Urinary bladder (tissue), 4 donors: ENCODE data around the gene HS1BP3. TPM values are rescaled to one million over a fixed set of nuclear protein-coding genes. Genes with fewer than 3 reads are reported as not detected.

Source experiments
- DNase-seq: peaks from one replicate; pipeline ENCODE4 v3.0.0-alpha.2; 2015; ENCODE audit errors: extremely low spot score
- H3K27ac ChIP-seq: one replicate; pipeline ENCODE4 v1.5.1; 2013; ENCODE audit warnings: low read depth, mild to moderate bottlenecking, moderate library complexity
- H3K36me3 ChIP-seq: one replicate; pipeline ENCODE4 v1.6.1; 2013; ENCODE audit warnings: mild to moderate bottlenecking, moderate library complexity; ENCODE audit not compliant: insufficient read depth
- H3K4me1 ChIP-seq: one replicate; pipeline ENCODE4 v1.6.1; 2013; ENCODE audit warnings: mild to moderate bottlenecking, moderate library complexity; ENCODE audit not compliant: insufficient read depth
- H3K4me3 ChIP-seq: one replicate; pipeline ENCODE4 v1.5.1; 2013; ENCODE audit warnings: low read depth, low read length
- WGBS: extraction: QIAGEN DNeasy Blood & Tissue Kit; methylation state at CpG from one replicate; pipeline ENCODE4 v1.1.7; 2013; 5-methylcytosine and 5-hydroxymethylcytosine counted together
- polyA plus RNA-seq: library from polyadenylated mRNA; stranded (reverse); fragments of 200-250 nt; gene quantifications from one replicate; pipeline ENCODE4 v1.2.3, GENCODE V29; 2013
- total RNA-seq: library from RNA; depleted of rRNA; stranded (reverse); fragments of >200 nt; gene quantifications from one replicate; pipeline ENCODE4 v1.2.3, GENCODE V29; 2014
- donor health status: healthy with polysubstance abuse.
- donor health status: healthy.

Gene HS1BP3
- total and polyA plus RNA-seq, 2 donors = 19.0 to 43.8 TPM

GRCh38 chr2:20622731-20623130, 28.2 kb downstream of the HS1BP3 start:
- peaks cover 2% of the 10 kb centered on the region for H3K36me3 ChIP-seq
- no peak for DNase-seq
- H3K4me1 ChIP-seq = peaks cover 2% of the 10 kb centered on the region
- H3K4me3 ChIP-seq = no peak overlapping the region
- no peak overlapping the region for H3K27ac ChIP-seq
- 79% methylated on average over 10 of the region's 10 CpGs for WGBS

GRCh38 chr2:20622296-20622686, 28.6 kb downstream of the HS1BP3 start:
- DNase-seq = no peak
- peaks cover 2% of the 10 kb centered on the region for H3K36me3 ChIP-seq

DNA sequence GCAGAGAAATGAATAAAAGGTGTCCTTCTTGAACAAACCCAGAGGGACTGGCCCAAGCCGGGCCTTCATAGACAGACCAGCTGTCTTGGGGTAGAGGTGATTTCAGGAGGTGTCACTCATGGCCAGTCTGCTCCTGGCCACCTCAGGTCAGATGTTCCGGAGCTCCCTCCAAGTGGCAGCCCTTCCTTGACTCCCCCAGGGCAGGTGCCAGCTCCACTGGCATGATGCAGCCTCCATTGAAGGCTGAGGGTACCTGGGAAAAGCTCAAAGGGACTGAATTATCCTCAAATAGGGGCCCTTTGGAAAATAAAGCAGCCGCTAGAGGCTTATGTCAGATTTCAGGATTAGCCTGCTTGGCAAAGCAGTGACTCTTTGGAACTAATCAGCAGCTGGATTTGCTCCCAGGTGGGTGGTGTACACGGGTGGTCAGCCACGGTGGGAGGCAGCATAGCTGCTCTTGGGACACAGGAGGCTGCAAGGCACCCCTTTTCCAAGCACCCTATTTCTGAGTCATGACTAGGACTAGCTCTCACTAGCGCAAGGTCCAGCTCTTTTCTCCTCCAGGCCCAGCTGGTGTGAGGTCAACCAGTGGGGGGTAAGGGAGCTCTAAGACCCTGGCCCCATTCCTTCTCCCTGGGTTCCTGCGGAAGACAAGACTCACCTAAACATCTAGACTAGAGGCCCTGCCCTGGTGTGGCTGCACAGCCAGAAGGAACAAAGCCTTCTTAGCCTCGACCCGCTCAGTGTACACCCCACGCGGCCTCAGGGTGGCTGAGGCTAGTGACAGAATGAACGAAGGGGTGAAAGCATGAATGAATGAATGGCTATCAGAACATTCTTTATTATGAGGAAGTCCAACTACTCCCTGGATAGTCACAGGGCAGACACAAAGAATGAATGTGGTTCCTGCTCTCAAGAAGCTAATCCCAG, 29.3 kb downstream of the HS1BP3 start:
- no peak overlapping the region for H3K4me3 ChIP-seq
- peaks cover 2% of the 10 kb centered on the region for H3K4me1 ChIP-seq
- 73% methylated on average over 12 of the region's 12 CpGs for WGBS
- H3K27ac ChIP-seq = no peak overlapping the region
- DNase-seq = no peak
- H3K36me3 ChIP-seq = peaks cover 2% of the 10 kb centered on the region

More at GRCh38 chr2:20622296-20622686, 28.6 kb downstream of the HS1BP3 start:
- no peak overlapping the region for H3K4me3 ChIP-seq
- H3K27ac ChIP-seq = no peak overlapping the region
- 94% methylated on average over 11 of the region's 11 CpGs for WGBS
- peaks cover 2% of the 10 kb centered on the region for H3K4me1 ChIP-seq

DNA sequence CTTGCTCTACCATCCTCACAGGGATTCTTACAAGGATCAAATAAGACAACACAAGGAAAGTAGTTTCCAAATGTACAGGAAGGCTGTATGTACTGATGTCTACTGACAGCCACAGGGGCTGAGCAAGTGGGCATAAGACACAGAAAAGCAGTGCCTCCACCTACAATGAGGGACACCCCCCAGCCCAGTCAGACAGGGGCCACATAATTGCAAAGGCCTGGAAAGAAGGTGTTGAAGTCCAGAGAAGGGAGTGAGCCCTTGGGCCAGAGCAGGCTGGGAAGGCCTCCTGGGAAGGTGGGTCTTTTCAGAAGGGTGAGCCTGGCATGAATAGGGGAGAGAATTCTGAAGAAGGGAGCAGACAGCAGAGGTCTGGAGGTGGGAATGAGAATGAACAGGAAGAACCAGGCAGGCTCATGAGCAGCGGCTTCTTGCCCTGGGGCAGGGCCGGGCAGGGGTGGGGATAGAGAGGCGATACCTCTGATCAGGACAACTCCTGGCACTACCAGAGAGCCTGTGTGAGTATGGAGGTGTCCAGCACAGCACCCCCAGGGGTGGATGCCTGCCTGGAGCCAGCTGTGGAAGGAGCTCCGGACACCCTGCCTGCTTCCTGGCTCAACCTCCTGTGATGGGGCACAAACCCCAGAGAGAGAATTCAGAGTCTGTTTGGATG, 30.1 kb downstream of the HS1BP3 start:
- Histone ChIP-seq H3K27ac (no peak overlapping the region), H3K36me3 (peaks cover 2% of the 10 kb centered on the region), H3K4me1 (peaks cover 2% of the 10 kb centered on the region), H3K4me3 (no peak overlapping the region)
- DNase-seq = no peak
- WGBS = 75% methylated on average over 4 of the region's 4 CpGs

DNA sequence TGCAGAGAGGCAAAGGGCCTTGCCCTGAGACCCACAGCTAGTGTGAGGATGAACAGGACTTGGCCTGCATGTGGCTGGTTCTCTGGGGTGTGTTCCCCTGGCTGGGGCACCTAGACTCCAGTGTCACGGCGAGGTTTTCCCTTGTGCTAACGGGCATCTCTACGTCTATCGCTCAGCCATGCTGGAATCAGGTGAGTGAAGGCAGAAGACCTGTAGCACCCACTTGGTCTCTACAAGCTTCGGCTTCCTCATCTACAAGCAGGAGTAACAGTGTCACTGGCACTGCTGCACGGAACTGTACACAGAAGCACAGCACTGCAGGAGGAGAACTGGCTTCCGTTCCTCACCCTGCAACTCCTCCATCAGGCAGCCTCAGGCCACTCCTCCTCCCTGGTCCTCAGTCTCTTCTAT, 30.6 kb downstream of the HS1BP3 start:
- H3K27ac ChIP-seq = no peak overlapping the region
- DNase-seq = no peak
- peaks cover 2% of the 10 kb centered on the region for H3K4me1 ChIP-seq
- H3K36me3 ChIP-seq = peaks cover 2% of the 10 kb centered on the region
- H3K4me3 ChIP-seq = no peak overlapping the region
- WGBS = 85% methylated on average over 8 of the region's 8 CpGs

DNA sequence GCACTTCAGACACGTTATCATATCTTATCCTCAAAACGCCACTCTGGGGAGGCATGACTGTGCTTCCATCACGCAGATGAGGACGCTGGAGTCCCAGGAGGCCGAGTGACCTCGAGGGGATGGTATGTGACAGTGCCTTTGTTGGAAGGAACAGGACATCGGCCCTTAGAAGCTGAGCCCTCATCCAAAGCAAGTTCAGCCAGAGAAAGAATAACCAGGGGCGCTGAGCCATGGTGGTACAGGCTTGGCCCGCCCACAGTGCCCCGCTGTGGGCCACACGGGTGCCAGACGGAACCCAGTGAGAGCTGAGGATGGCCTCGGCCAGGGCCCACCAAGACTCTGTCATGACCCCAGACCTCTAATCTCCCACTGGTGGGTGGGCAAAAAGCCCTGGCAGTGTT, 31.3 kb downstream of the HS1BP3 start:
- peaks cover 2% of the 10 kb centered on the region for H3K36me3 ChIP-seq
- WGBS = 80% methylated on average over 13 of the region's 13 CpGs
- no peak overlapping the region for H3K27ac ChIP-seq
- no peak for DNase-seq
- no peak overlapping the region for H3K4me3 ChIP-seq
- peaks cover 2% of the 10 kb centered on the region for H3K4me1 ChIP-seq

DNA sequence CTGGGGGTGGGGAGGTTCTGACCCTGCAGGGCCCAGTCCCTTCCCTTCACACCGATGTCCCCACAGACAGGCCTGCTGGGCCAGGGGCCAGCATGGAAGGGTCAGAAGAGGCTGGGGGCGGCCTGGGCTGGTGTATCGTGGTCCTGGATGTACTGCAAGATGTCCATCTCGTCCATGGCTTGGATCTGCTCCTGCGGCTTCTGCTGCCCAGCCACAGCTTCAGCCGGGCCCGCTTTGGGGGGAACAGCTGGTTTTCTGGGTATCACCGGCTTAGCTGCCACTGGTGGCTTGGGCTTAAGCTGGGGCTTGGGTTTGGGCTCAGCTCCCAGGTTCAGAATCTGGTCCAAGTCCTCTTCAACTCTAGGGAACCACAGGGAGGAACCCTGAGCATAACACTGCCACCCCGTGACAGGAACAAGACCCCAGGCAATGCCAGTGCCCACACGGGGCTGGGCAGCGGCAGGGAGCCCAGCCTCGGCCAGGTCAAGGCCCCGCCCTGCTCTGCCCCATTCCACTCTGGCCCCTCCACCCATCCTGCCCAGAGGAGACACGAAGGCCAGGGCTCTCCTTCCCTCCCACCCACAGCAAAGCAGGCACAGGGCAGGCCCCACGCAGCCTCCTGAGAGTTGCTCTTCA, 31.9 kb downstream of the HS1BP3 start:
- DNase-seq = no peak
- WGBS = 59% methylated on average over 15 of the region's 15 CpGs
- Histone ChIP-seq H3K4me1 (peaks cover 3% of the 10 kb centered on the region), H3K36me3 (no peaks in the 10 kb centered on the region), H3K27ac (peak overlapping the region; percentile 96), H3K4me3 (no peak overlapping the region)

- no peak overlapping the region for H3K4me3 ChIP-seq
- no peak for DNase-seq
These were observed 32.4 kb downstream of the HS1BP3 start for GRCh38 chr2:20618468-20618885.

DNA sequence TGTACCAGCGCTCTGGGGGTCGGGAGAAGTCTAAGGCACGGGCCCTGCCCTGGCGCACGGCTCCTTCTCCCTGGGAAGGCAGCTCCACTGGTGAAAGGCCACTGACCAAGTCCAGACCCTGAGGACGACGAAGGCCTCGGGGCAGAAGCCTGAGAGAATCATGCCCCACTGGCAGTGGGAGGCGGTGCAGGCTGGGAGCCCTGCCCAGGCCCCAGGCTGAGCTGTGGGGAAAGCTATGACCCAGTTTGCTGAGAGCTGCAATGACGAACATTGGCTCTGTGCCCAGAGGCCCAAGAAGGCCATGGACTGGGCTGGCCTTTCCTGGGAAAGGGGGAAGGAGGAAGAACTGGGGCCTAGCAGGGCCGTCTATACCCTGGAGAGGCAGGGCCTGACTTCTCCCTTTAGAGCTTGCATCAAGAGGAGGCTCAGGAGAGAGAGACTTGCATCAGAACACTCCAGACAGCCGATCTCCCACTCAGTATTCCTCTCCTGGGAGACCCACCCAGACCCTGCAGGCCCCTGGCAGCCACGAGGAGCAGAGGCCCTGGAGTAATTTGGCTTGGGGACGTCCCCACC, 32.9 kb downstream of the HS1BP3 start:
- Histone ChIP-seq H3K4me3 (no peak overlapping the region), H3K27ac (peak overlapping the region; percentile 96), H3K4me1 (peaks cover 3% of the 10 kb centered on the region), H3K36me3 (no peaks in the 10 kb centered on the region)
- peak; percentile 87 for DNase-seq
- WGBS = 18% methylated on average over 14 of the region's 14 CpGs

More at GRCh38 chr2:20618468-20618885, 32.4 kb downstream of the HS1BP3 start:
- Histone ChIP-seq H3K36me3 (no peaks in the 10 kb centered on the region), H3K4me1 (peaks cover 3% of the 10 kb centered on the region), H3K27ac (peak overlapping the region; percentile 96)
- 44% methylated on average over 10 of the region's 10 CpGs for WGBS

GRCh38 chr2:20617081-20617575, 33.8 kb downstream of the HS1BP3 start:
- Histone ChIP-seq H3K4me1 (peaks cover 3% of the 10 kb centered on the region), H3K36me3 (no peaks in the 10 kb centered on the region), H3K27ac (peak overlapping the region; percentile 78), H3K4me3 (no peak overlapping the region)
- 14% methylated on average over 10 of the region's 10 CpGs for WGBS
- DNase-seq = no peak

- DNase-seq = no peak
These were observed 34.5 kb downstream of the HS1BP3 start for GRCh38 chr2:20616341-20616871.

DNA sequence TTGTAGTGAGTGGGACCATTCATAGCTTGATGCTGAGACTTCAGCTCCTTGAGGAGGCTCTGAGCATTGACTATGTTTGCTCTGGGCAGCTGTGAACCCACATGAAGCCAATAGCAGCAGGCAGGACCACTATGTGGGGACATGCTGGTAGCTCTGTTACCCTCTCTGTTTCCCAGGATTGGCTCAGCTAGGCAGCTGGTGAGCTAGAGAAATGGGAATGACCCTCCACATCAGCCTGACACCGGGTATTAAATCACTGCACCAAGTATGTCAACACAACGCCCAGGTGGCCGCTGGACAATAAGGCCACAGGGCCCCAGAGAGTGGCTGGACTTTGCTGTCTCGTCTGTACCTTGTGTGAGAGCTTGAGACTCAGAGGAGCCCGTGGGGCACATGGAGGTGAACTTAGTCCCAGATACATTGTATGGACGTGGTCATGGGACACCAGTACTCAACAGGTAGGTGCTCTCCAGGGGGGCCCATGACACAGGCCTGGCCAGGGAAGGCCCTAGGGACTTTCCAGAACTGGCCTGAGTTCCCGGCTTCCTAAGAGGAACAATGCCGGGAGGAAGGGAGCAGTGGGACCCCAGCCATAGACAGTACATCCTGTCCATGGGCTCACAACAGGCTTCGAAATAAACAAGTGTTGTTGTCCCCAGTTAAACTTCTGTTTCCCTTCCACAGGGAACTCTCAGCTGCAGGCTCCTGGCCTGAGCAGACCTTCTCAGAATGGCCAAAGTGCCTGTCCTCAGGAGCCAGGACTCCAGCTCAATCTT, 35.2 kb downstream of the HS1BP3 start:
- no peak for DNase-seq
- peaks cover 3% of the 10 kb centered on the region for H3K4me1 ChIP-seq
- WGBS = 73% methylated on average over 9 of the region's 9 CpGs
- H3K36me3 ChIP-seq = no peaks in the 10 kb centered on the region
- peak overlapping the region; percentile 11 for H3K27ac ChIP-seq
- H3K4me3 ChIP-seq = no peak overlapping the region

More at GRCh38 chr2:20616341-20616871, 34.5 kb downstream of the HS1BP3 start:
- Histone ChIP-seq H3K36me3 (no peaks in the 10 kb centered on the region), H3K4me1 (peaks cover 3% of the 10 kb centered on the region), H3K4me3 (no peak overlapping the region), H3K27ac (peak overlapping the region; percentile 78)
- 88% methylated on average over 4 of the region's 4 CpGs for WGBS
